Limb (tissue), 2 donors: Measurements from ENCODE around the gene OLFM1.
A peak's percentile ranks its signal among the peaks of the same experiment; 100 is the strongest.

Experiments
- DNase-seq, 2 donors: peaks; one replicate each; pipeline ENCODE4 v3.0.0-alpha.2; 2016; ENCODE audit errors: extremely low spot score in 2 of 2

Gene OLFM1

DNA sequence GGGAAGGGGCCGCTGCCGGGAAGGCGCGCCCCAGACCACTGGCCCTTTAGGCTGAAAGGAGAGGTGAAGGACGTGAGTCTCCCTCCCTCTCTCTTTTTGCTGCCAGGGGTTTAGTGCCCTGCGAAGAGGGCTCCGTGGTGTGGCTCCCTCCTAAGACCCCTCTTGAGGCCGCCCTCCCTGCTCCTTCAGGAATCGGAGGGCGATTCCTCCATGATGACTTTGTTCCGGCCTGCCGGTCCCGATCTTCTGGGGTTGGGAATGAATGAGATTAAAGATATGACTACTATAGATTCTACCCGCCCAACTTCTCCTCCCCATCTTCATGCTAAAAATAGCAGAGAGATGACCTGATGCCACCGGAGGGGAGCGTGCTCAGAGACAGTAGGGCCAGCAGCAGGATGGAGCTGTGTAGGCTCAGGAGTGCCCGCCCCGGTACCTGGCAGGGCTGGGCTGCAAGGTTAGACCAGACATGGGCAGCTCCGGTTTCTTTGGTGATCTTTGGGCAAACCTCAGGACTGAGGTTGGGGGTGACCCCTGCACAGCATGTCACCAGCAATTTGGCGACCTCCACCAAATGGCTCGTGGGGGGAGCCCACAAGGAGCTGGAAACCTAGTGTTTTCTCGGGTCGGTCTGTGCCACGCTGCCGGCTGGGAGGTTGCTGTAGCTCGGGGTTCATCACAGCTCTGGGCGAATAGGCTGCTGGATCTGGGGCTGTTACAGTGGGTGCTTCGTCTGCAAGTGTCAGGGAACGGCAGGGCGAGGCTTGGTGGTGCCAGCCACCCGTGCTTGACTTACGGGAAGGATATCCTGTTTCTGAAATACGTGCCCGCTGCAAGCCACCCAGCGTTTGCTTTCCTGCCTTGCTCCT, 1.7 kb downstream of the OLFM1 start:
- DNase-seq, result no peak

DNA sequence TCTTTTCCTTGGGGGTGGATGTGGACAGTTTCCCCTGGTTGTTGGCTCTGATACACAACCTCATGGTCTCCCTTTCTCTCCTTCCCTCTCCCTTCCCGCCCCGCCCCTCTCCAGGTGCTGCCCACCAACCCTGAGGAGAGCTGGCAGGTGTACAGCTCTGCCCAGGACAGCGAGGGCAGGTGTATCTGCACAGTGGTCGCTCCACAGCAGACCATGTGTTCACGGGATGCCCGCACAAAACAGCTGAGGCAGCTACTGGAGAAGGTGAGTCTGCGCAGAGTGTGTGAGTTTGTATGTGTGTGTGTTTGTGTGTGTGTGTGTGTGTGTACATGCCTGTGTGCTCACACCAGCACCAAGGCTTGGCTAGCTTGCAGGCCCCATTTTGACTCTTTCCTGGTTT, 2.6 kb downstream of the OLFM1 start:
- DNase-seq, result no peak

DNA sequence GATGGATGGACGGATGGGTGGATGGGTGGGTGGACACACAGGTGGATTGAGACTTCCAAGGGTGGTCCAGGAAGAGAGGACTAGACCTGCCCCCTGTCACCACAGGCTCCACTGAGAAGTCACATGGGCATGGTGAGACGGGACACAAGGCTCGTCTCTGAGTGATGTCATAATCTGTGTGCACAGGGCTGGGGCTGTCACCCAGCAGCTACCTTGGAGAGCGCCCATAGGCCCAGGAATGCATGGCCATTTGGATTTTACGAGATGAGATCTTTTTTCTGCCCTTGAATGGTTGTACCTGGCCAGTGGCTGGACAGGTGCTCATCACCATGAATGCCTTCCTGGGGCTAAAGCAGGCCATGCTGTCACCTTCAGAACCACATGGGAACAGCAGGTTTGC, 3.1 kb downstream of the OLFM1 start:
- no peak for DNase-seq

DNA sequence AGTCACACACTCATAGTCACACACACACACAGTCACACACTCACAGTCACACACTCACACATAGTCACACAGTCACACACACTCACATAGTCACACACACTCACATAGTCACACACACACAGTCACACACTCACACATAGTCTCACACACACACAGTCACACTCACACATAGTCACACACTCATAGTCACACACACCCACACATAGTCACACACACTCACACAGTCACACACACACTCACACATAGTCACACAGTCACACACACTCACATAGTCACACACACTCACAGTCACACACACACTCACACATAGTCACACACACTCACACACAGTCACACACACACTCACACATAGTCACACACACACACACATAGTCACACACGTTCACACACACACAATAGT, 4.1 kb downstream of the OLFM1 start:
- no peak for DNase-seq

DNA sequence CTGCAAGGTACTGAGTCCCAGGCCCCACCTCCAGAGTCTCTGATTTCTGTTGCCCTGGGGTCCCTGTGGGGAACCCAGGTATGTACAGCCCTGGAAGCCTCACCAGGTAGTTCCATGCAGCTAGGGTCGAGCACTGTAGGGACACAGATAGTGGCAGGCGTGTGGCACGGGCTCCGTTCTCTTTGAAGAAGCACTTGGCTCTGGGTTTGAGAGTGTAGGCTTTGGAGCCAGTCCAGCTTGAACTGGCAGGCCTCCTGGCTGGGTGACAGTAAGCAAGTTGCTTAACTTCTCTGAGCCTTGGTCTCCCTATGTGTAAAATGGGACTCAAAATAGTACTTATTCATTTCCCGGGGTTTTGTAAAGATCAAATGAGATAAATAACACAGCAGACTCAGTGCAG, 5.6 kb downstream of the OLFM1 start:
- no peak for DNase-seq

DNA sequence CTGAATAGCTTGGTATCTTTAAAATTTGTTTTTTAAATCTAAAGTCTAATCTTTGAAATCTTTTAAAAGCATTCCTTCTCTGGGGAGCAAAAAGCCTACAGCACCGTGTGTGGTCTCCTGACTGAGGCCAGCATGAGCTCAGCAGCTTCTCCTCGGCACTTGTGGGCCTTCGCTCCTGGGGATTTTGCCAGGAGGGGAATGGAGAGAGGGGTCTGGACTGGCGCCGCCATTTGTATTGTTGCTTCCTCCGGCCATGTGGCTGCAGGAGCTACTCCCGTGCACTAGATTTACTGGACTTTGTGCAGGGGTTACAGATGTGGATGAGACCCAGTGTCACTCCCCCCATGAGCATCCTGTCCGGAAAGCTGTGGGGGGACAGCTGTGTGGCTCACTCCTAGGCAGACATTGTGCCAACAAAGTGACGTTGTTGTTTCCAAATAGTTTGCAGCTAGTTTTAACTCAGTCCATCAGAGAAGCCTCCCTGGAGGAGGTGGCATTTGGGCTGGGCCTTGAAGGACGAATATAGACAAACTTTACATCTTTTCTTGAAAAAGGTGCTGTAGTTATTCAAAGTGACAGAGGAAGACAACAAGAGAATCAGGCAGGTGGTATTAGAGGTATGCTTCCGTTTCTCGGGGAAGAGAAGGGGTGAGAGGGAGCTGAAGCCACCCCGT, 6.6 kb downstream of the OLFM1 start:
- DNase-seq, result no peak

DNA sequence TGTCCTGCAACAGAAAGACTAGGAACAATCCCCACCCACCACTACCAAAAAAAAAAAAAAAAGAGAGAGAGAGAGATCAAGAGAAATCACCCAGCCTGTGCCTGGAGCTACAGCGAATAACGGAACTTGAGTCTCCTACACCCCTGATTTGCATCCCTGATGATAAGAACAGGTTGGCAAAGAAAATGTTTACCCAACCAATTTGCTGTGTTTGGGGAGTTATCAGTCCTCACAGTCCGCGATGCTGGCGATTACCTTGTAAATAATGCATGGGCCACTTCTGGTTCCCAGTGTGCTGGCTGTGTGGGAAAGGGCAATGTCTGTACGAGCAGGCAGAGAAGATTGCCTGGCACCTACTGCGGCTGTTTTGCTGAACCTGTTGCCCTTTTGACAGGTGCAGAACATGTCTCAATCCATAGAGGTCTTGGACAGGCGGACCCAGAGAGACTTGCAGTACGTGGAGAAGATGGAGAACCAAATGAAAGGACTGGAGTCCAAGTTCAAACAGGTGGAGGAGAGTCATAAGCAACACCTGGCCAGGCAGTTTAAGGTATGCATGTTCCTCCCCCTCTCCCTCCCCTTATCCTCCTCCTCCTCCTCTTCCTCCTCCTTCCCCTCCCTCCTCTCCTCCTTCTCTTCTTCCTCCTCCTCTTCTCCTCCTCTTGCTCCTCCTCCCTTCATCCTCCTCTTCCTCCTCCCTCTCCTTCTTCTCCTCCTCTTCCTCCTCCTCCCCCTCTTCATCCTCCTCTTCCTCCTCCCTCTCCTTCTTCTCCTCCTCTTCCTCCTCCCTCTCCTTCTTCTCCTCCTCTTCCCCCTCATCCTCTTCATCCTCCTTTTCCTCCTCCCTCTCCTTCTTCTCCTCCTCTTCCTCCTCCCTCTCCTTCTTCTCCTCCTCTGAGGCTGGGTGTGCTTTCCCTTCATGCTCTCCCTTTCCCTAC, 8.3 kb downstream of the OLFM1 start:
- DNase-seq, result no peak

DNA sequence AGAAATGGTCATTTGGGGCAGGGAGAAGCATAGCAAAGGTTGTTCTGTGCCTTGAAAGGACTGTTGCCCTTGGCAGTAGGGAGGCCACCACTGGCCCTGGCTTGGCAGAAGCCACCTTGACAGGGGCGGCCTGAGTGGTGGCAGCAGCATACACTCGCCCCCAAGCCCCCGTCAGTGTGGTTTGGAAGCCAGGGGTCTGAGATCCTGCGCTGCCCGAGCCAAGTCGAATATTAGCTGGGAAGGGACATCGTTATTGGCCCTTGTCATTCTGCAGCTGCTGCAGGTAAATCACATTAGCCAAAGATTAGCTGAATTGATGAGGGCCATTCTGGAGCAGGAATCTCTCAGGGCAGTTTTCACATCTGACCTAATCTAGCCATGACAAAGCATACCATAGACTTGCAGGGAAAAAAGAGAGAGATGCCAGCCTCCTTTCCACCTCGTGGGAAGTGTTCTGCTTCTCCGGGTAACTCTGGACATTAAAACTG, 9.0 kb downstream of the OLFM1 start:
- DNase-seq, result no peak

DNA sequence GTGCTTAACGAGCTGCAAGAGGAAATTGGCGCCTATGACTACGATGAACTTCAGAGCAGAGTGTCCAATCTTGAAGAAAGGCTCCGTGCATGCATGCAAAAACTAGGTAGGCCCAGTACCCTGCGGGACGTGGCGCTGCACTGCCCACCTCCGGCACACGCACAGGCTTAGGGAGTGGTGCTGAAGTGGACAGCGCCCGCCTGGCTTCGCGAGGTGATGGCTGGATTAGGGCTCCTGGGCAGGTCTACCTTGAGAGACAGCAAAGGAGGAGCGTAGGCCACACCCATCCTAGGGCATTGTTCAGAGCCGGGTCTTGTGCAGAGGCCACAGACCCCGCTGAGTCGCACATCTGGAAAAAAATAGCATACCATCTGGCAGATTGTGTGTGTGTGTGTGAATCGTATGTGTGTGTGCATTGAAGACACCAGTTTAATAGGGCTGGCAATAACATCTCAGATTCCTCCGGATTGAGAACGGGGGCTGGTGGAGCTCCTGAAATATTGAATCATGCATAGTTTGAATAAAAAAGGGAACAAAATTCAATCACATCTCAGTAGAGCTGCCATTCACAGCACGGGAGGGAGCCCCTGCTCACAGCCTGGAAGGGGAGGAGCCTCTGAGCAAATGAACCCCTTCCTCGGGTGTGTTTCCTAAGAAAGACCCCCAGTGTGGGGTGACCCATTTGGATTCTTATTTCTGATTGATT, 11.1 kb downstream of the OLFM1 start:
- DNase-seq, result peak in 1 of 2 donors; percentile 75

DNA sequence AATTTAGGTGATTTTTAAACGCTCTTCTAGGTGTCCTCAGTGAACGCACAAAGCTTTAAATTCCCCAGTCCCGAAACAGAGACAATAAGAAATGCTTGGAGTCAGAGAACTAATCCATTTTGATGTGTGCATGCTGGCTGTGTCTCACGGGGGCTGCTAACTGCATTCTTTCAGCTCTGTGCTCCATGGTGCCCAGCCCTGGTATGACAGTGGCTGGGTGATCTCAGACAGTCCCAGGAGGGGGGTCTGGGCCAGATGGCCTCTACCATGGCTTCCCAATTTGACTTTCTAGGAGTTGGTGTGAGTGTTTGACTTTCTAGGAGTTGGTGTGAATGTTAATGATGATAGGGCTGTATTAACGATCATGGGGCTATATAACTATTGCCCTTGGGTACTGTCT, 12.1 kb downstream of the OLFM1 start:
- DNase-seq, result no peak

DNA sequence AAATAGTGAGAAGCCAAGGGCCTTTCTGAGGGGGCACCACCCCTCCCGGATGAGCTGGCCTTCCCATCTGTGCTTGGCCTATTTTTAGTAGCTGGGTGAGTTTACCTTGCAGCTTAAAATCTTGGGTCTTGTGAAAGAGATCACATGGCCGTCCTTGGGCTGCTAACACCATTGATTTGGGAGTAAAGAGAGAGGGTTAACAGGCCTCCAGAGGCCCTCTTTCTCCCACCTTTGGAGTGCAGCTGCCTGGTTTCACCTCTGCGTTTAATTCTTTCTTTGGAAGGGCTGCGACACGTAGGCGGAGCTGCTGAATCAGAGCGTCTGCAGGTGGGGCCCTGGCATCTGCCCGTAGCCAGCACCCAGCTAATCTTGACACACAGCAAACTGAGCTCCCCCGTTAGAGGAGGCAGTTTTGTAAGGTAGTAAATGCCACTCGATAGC, 12.8 kb downstream of the OLFM1 start:
- DNase-seq, result no peak

DNA sequence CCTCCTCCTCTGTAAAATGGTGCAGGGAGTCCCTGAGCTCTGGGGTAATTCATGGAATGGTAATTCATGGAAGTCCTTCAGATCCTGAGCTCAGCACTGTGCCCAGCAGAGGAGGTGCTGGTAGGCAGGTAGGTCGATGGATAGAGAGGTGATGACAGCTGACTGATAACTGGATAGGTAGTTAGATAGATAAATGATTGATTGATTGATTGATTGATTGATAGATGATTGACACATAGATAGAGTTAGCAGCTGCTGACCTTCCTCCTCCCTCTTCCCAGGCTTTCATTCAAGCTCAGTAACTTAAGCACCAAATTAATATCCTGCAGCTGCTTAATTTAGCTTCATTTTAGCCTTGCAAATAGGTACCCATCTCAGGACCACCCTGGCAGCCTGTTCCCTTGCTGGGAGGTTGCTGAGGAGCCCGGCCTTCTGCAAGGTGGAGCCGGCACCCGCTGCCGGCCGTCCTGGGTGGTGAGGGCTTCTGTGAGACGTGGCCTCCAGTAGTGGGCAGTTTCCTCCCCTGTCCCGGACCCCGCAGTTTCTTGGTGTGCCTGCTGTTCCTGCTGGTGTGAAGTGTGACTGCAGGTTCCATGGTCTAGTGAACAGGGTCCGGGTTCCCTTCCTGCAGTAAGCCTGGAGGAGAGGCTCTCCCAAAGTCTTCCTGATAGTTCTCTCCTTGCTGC, 13.4 kb downstream of the OLFM1 start:
- DNase-seq, result no peak

DNA sequence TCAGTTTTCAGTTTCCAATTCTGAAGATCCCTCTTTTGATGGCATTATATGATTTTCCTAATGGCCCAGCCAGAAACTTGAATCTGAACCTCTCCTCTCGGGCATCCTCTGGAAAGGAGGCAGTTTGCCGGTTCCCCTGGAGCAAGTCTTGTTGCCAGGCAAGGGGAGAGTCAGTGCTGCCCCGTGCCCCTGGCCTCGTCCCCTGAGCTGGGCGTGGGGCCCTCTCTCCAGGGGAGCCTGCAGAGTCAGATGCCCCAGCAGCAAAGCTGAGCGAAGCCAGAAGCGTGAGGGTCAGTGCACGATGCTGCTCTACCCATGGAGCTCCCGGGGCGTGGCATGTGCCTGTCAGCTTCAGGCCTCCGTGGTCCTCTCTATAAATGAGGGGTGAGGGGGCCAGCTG, 14.0 kb downstream of the OLFM1 start:
- DNase-seq, result no peak

DNA sequence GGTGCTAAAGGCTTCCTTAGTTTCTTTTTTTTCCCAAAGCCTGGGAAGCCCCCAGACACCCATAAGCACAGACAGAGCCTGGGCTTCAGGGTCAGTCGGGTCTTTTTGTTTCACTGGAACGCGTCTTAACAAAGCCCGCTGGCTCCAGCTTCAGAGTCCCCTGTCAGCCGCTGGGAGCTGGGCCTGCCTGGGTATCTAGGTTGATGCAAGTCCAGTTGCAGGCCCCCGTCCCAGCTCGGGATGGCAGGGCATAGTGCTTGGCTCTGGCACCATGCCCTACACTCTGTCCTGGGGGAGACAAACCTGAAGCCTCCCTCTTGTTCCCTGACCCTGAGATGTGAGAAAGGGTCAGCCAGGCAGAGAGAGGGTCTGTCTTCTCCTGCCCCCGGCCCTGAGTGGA, 14.5 kb downstream of the OLFM1 start:
- no peak for DNase-seq

DNA sequence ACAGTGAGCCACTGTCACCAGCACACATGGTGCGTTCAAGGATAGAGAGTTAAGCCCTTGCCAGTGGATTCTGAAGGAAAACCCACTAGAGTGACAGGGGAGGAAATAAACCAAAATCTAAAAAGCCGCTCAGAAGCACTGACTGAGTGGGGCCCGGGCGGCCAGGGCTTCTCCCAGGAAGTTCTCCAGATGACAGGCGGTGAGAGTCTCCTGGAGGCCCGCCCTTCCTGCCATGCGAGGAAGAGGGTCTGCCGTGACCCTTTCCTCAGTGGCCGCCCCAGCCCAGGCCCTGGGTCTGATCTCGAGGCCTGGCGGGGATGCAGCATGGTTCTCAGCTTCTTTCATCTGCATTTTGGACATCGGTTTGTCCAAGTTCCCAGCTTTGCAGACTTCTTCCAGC, 14.9 kb downstream of the OLFM1 start:
- no peak for DNase-seq

DNA sequence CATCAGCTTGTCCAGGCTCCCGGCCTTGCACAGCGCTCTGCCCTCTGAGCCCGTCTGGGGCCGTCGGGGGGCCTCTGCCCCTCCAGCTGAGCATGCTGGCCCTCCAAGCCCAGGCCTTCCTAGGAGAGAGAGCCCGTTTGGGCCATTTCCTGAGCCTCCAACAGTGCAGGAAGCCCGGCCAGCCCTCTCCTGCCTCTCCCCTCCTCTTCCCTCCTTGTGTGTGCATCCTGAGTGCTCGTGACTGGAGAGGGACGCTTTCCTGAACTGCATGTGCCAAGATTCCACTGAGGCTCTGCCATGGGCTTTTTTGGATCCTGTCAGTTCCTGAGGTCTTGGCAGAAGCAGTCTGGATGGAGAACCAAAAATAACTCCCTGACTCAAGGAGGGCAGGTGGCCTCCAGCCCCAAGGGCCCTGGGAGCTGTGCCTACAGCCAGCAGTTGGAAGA, 15.6 kb downstream of the OLFM1 start:
- DNase-seq, result peak in 1 of 2 donors; percentile 1

DNA sequence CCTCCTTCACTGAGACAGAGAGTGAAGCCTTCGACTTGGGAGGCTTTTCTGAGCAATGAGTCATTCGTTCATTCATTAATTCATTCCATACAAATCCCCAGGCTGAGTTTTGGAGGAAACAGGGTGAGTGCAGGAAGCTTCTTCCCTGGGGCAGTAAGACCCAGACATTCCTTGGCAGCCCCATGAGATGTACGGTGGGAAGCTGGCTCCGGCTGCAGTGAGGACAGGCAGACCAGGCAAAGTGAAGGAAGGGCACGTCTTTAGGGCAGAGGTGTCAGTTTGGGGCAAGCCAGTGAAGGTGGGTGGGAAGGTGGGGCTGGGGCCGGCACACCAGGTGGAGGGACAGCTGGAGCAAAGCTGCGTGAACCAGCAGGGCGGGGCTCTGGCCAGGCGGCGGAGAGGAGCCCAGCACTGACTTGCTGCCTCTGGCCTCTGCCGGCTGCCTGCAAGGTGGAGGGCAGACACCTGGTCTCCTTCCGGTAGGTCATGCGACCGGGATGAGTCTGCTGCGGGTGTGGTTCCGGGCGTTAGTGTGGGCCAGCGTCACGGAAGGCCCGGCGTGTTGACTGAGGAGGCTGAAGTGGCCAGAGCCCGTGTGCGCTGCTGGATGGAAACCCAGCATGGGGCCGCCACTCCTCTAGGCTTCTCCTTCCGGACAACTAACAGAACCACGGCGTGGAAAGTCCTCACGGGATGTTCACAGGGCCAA, 16.6 kb downstream of the OLFM1 start:
- DNase-seq, result no peak

DNA sequence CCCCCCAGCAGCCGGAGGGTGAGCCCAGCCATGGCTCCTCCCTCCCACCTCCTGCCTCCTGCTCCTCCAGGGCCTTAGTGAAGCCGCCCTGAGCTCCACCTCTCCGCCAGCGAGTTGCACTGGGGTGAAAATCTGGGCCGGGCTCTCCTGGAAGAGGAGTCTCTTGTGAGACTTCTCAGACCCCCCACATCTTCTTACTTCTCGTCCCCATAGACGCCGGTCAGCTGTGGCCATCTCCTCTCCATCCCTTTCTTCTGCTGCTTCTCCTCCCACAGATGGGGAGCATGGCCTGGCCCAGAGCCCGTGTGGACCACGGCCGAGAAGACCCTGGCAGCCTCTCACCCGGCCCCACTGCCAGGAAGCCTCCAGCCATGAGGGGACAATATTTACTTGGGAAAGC, 17.3 kb downstream of the OLFM1 start:
- DNase-seq, result no peak

DNA sequence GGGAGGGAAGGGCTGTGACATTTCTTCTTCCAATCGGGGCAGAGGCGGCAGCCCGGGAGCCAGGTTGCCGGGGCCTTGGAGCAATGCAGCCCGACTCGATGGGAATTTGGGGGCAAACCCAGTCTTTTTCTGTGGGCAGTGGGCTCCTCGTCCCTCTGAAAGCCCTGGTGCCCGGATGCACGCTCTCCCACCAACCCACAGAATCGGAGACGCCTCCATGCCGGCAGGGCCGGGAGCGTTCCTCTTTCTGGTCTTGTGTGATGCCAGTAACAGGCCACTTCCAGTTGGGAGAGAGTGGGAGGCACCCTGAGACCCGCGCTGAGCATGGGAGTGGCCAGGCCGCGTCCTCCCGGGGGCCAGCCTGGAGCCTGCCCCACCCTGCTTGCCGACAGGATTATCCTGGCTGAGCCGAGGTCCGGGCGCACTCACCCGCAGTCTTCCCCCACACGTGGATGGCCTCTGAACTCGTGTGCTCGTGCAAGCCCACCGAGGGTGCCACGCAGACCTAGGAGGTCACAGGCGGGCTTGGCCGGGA, 17.8 kb downstream of the OLFM1 start:
- DNase-seq, result no peak
